Glutamatergic neuron (in vitro differentiated cells): ENCODE measurements around the gene NUP42. TPM values are rescaled to one million over a fixed set of nuclear protein-coding genes. Genes with fewer than 3 reads are reported as not detected.

Experiments used
- DNase-seq: peaks from one replicate; pipeline ENCODE4 v3.0.0; 2022
- H3K27ac Mint-ChIP-seq: one replicate; pipeline ENCODE4 v1.8.0; 2020; ENCODE audit warnings: mild to moderate bottlenecking, mixed read lengths, inconsistent platforms; ENCODE audit not compliant: unreplicated experiment
- H3K27me3 Mint-ChIP-seq: one replicate; pipeline ENCODE4 v1.8.0; 2020; ENCODE audit warnings: mild to moderate bottlenecking, moderate library complexity, mixed read lengths, inconsistent platforms; ENCODE audit not compliant: unreplicated experiment
- H3K36me3 Mint-ChIP-seq: one replicate; pipeline ENCODE4 v1.8.0; 2020; ENCODE audit warnings: mild to moderate bottlenecking, mixed read lengths, inconsistent platforms; ENCODE audit not compliant: unreplicated experiment
- H3K4me1 Mint-ChIP-seq: one replicate; pipeline ENCODE4 v1.8.0; 2020; ENCODE audit warnings: mild to moderate bottlenecking, low read depth, mixed read lengths, inconsistent platforms; ENCODE audit not compliant: unreplicated experiment
- H3K4me3 Mint-ChIP-seq: one replicate; pipeline ENCODE4 v1.8.0; 2020; ENCODE audit warnings: mild to moderate bottlenecking, mixed read lengths, inconsistent platforms; ENCODE audit not compliant: unreplicated experiment
- H3K9me3 Mint-ChIP-seq: one replicate; pipeline ENCODE4 v1.8.0; 2020; ENCODE audit warnings: mild to moderate bottlenecking, moderate library complexity, mixed read lengths, inconsistent platforms; ENCODE audit not compliant: unreplicated experiment
- total RNA-seq: library from RNA; stranded (reverse); fragmentation: NEBNext Ultra II Directional; extraction: Animal tissue kit (Norgen Biotek cat#: 25700); gene quantifications from one replicate; pipeline ENCODE4 v1.2.1, GENCODE V29; 2021; ENCODE audit not compliant: unreplicated experiment
- TF ChIP-seq, protein P1 (sequence below): fragments of 200-600 bp; sonication (generic); IDR thresholded peaks from one replicate; pipeline ENCODE4 v1.5.0; 2021; ENCODE audit not compliant: partially characterized antibody, unreplicated experiment

Gene NUP42
- total RNA-seq, 1 donor from 2014 or later, result 47.7 TPM

- H3K9me3 Mint-ChIP-seq, result no peaks in the 10 kb centered on the region
- peaks cover 2% of the 10 kb centered on the region for H3K27me3 Mint-ChIP-seq
- no peak for DNase-seq
- H3K4me1 Mint-ChIP-seq, result no peaks in the 10 kb centered on the region
- peaks cover 4% of the 10 kb centered on the region for H3K36me3 Mint-ChIP-seq
- no peak overlapping the region for H3K4me3 Mint-ChIP-seq
- no peak overlapping the region for H3K27ac Mint-ChIP-seq
- TF ChIP-seq, protein P1, sequence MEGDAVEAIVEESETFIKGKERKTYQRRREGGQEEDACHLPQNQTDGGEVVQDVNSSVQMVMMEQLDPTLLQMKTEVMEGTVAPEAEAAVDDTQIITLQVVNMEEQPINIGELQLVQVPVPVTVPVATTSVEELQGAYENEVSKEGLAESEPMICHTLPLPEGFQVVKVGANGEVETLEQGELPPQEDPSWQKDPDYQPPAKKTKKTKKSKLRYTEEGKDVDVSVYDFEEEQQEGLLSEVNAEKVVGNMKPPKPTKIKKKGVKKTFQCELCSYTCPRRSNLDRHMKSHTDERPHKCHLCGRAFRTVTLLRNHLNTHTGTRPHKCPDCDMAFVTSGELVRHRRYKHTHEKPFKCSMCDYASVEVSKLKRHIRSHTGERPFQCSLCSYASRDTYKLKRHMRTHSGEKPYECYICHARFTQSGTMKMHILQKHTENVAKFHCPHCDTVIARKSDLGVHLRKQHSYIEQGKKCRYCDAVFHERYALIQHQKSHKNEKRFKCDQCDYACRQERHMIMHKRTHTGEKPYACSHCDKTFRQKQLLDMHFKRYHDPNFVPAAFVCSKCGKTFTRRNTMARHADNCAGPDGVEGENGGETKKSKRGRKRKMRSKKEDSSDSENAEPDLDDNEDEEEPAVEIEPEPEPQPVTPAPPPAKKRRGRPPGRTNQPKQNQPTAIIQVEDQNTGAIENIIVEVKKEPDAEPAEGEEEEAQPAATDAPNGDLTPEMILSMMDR, result no peak
Observed at GRCh38 chr7:23200331-23200730, 18.5 kb downstream of the NUP42 start.

GRCh38 chr7:23204241-23204640 lies 22.4 kb downstream of the NUP42 start:
- Mint-ChIP-seq H3K27me3 (no peaks in the 10 kb centered on the region), H3K9me3 (no peaks in the 10 kb centered on the region), H3K4me3 (no peak overlapping the region), H3K4me1 (peaks cover 4% of the 10 kb centered on the region), H3K27ac (no peak overlapping the region), H3K36me3 (peaks cover 9% of the 10 kb centered on the region)
- TF ChIP-seq, protein P1, result no peak
- DNase-seq, result no peak

- no peaks in the 10 kb centered on the region for H3K9me3 Mint-ChIP-seq
- H3K27me3 Mint-ChIP-seq, result no peaks in the 10 kb centered on the region
- H3K27ac Mint-ChIP-seq, result no peak overlapping the region
- peaks cover 4% of the 10 kb centered on the region for H3K4me1 Mint-ChIP-seq
- peaks cover 4% of the 10 kb centered on the region for H3K36me3 Mint-ChIP-seq
- H3K4me3 Mint-ChIP-seq, result peak overlapping the region; percentile 64
- DNase-seq, result no peak
- TF ChIP-seq, protein P1, result no peak
Observed at GRCh38 chr7:23205577-23205908, 23.7 kb downstream of the NUP42 start.

- DNase-seq, result peak; percentile 49
- Mint-ChIP-seq H3K27ac (no peak overlapping the region), H3K36me3 (peaks cover 4% of the 10 kb centered on the region), H3K4me1 (peaks cover 4% of the 10 kb centered on the region), H3K4me3 (peak overlapping the region; percentile 64), H3K27me3 (no peaks in the 10 kb centered on the region), H3K9me3 (no peaks in the 10 kb centered on the region)
- TF ChIP-seq, protein P1, result no peak
Observed at GRCh38 chr7:23205909-23206767, 24.3 kb downstream of the NUP42 start.

GRCh38 chr7:23207021-23207420 lies 25.2 kb downstream of the NUP42 start:
- no peak for DNase-seq
- H3K4me1 Mint-ChIP-seq, result peaks cover 4% of the 10 kb centered on the region

More at GRCh38 chr7:23207021-23207420, 25.2 kb downstream of the NUP42 start:
- Mint-ChIP-seq H3K4me3 (no peak overlapping the region), H3K27ac (no peak overlapping the region), H3K36me3 (peaks cover 4% of the 10 kb centered on the region), H3K27me3 (no peaks in the 10 kb centered on the region), H3K9me3 (no peaks in the 10 kb centered on the region)
- TF ChIP-seq, protein P1, result no peak
